Measurements from ENCODE around the gene BMX. TPM values are rescaled to one million over a fixed set of nuclear protein-coding genes. Genes with fewer than 3 reads are reported as not detected.
A peak's percentile ranks its signal among the peaks of the same experiment; 100 is the strongest.

The BMX gene
- total RNA-seq, 1 experiment from 2014 or later, result not detected

DNA sequence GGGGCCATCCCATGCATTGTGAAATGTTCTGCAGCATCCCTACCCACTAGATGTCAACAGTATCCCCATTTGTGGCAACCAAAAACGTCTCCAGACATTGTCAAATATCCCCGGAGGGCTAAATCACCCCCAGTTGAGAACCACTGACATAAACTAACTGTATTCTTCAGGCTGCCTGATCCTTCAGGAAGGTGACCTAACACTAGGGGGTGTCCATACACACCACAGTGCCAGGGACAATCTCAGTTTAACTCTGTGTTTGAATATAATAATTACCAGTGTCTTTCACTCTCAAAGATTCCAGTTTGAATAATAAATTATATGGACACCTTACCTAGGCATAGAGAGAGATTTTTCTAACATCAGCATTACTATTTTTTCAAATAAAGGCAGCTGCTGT, 93.8 kb downstream of the BMX start:
- Histone ChIP-seq H3K79me1 (ENCODE audit: insufficient read depth, low read depth, low read length, poor library complexity, severe bottlenecking) (no peaks in the 10 kb centered on the region), H4K91ac (ENCODE audit: insufficient read length, low read depth, low read length) (no peak overlapping the region), H3K4me2 (ENCODE audit: insufficient read depth, insufficient read length, low read length) (no peak overlapping the region), H3K56ac (ENCODE audit: insufficient read length, low read depth, low read length) (no peak overlapping the region), H2BK15ac (ENCODE audit: low read depth, low read length) (no peak overlapping the region), H3K4me1 (ENCODE audit: insufficient read depth, low read length) (no peaks in the 10 kb centered on the region), H3K27ac (ENCODE audit: insufficient read length, low read depth, low read length) (no peak overlapping the region), H3K9me3 (ENCODE audit: control insufficient read depth, low read depth, low read length) (no peaks in the 10 kb centered on the region), H4K5ac (ENCODE audit: insufficient read length, low read depth, low read length) (no peak overlapping the region), H3K23me2 (ENCODE audit: insufficient read length, low read depth, low read length, poor library complexity, severe bottlenecking) (no peaks in the 10 kb centered on the region), H3K18ac (ENCODE audit: insufficient read length, low read depth, low read length) (no peak overlapping the region), H4K20me1 (ENCODE audit: control insufficient read depth, insufficient read depth, insufficient read length) (no peaks in the 10 kb centered on the region), H2BK12ac (ENCODE audit: insufficient read length, low read depth, low read length) (no peak overlapping the region), H4K8ac (replicated peaks; ENCODE audit: insufficient read length, low read depth, low read length) (no peak overlapping the region), H3K9ac (ENCODE audit: extremely low read depth, insufficient read length, low read length) (no peak overlapping the region), H2BK20ac (ENCODE audit: low read depth, low read length, poor library complexity, severe bottlenecking) (no peak overlapping the region), H2AK5ac (ENCODE audit: insufficient read length, low read length) (no peak overlapping the region), H3K4ac (ENCODE audit: low read depth, low read length) (no peak overlapping the region), H3K27me3 (ENCODE audit: insufficient read depth, low read length) (no peaks in the 10 kb centered on the region), H3K23ac (ENCODE audit: insufficient read length, low read depth, low read length) (no peak overlapping the region), H3K14ac (ENCODE audit: insufficient read depth, low read length) (no peak overlapping the region), H3T11ph (ENCODE audit: low read length) (no peak overlapping the region), H2BK5ac (ENCODE audit: insufficient read length, low read length) (no peak overlapping the region), H2AFZ (ENCODE audit: low read length) (no peak overlapping the region), H2BK120ac (ENCODE audit: low read depth, low read length, poor library complexity, severe bottlenecking) (no peak overlapping the region), H3K79me2 (ENCODE audit: insufficient read depth, low read length) (no peaks in the 10 kb centered on the region)
- no peak for DNase-seq
- peaks cover 7% of the 10 kb centered on the region for H3K27me3 Mint-ChIP-seq (ENCODE audit: low read depth)
- H3K36me3 Mint-ChIP-seq (ENCODE audit: insufficient read depth in 1 of 3, low read depth in 3 of 3), result no peaks in the 10 kb centered on the region
- H3K27ac Mint-ChIP-seq, result no peak overlapping the region
- no peaks in the 10 kb centered on the region for H3K9me3 Mint-ChIP-seq
- no peak overlapping the region for H3K4me3 Mint-ChIP-seq
- H3K4me1 Mint-ChIP-seq, result no peaks in the 10 kb centered on the region
- TF ChIP-seq, protein P1, sequence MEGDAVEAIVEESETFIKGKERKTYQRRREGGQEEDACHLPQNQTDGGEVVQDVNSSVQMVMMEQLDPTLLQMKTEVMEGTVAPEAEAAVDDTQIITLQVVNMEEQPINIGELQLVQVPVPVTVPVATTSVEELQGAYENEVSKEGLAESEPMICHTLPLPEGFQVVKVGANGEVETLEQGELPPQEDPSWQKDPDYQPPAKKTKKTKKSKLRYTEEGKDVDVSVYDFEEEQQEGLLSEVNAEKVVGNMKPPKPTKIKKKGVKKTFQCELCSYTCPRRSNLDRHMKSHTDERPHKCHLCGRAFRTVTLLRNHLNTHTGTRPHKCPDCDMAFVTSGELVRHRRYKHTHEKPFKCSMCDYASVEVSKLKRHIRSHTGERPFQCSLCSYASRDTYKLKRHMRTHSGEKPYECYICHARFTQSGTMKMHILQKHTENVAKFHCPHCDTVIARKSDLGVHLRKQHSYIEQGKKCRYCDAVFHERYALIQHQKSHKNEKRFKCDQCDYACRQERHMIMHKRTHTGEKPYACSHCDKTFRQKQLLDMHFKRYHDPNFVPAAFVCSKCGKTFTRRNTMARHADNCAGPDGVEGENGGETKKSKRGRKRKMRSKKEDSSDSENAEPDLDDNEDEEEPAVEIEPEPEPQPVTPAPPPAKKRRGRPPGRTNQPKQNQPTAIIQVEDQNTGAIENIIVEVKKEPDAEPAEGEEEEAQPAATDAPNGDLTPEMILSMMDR (conservative IDR thresholded peaks at IDR 0.05), result peak; percentile 50; the same call in 2 of the 3 replicates
- WGBS (ENCODE audit: extremely low coverage, insufficient read length, low lambda C conversion rate), result no CpG with 5 or more reads among the region's 2 CpGs

Data from H9 (cell line).